AG10803 (cell line): ENCODE measurements around the gene PDE3A.

Experiments
- DNase-seq: peaks from one replicate; pipeline ENCODE4 v3.0.0; 2010; ENCODE audit warnings: low read depth
- H3K4me3 ChIP-seq: 2 replicates; pipeline ENCODE4 v1.5.1; 2011; ENCODE audit warnings: mild to moderate bottlenecking, low read length, control low read depth
- TF ChIP-seq, protein P1 (sequence below): conservative IDR thresholded peaks from 2 replicates; pipeline ENCODE4 v1.5.1; 2011; ENCODE audit warnings: mild to moderate bottlenecking, low read length, control low read depth, inconsistent platforms

Gene PDE3A

DNA sequence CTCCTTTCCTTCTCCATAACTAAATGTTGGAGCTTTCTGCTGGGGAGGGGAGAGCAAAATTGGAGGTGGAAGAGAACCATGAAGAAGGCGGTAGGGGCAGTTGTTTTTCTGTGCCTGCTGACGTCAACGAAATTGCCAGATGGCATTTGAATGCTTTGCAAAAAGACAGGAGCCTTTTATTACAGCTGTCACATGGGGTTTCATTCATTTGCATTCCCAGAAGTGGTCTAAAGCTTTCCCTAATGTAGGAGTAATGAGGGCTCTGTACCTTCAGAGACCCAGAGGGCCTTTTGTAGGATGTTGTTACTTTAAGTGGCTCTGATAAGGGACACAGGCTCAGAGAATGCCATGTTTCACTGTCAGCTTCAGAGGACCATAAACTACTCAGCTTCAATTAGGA, 219.7 kb downstream of the PDE3A start:
- H3K4me3 ChIP-seq, result no peak overlapping the region
- DNase-seq, result no peak
- TF ChIP-seq, protein P1, sequence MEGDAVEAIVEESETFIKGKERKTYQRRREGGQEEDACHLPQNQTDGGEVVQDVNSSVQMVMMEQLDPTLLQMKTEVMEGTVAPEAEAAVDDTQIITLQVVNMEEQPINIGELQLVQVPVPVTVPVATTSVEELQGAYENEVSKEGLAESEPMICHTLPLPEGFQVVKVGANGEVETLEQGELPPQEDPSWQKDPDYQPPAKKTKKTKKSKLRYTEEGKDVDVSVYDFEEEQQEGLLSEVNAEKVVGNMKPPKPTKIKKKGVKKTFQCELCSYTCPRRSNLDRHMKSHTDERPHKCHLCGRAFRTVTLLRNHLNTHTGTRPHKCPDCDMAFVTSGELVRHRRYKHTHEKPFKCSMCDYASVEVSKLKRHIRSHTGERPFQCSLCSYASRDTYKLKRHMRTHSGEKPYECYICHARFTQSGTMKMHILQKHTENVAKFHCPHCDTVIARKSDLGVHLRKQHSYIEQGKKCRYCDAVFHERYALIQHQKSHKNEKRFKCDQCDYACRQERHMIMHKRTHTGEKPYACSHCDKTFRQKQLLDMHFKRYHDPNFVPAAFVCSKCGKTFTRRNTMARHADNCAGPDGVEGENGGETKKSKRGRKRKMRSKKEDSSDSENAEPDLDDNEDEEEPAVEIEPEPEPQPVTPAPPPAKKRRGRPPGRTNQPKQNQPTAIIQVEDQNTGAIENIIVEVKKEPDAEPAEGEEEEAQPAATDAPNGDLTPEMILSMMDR, result no peak

DNA sequence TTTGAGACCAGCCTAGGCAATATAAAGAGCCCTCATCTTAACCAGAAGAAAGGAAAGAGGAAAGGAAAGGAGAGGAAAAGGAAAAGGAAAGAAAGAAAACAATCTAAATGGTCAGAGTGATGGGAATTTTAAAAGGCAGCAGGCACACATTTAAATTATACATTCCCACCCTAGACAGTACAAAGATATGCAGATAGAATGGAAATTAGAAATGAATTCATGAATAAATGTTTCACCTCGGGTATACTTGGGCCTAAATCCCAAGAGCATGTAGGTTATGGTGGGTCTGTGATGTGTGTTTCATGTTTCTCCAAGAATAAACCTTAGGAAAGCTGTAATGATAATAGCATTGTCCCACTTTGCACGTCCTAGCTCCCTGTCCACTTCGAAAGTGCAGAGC, 222.2 kb downstream of the PDE3A start:
- TF ChIP-seq, protein P1, result no peak
- DNase-seq, result no peak
- H3K4me3 ChIP-seq, result no peak overlapping the region

DNA sequence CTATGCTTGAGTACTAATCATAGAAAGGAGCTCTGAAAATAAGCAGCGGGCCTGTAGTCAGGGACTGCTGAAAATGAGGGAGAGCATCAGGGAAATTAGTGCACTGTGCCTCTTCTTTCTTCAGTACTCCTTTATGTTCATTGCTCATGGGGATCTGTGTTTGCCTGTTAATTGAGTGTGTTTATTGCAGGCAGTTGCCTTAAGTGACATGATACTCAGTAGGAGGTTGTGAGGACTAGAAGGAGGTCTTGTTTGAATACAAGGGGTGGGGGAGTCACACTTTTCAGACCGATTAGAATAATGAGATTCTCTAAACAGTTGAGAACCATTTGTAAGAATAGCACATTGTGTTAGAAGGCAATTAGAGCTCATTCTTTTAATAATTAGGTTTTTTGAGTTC, 224.2 kb downstream of the PDE3A start:
- TF ChIP-seq, protein P1, result no peak
- H3K4me3 ChIP-seq, result no peak overlapping the region
- no peak for DNase-seq

DNA sequence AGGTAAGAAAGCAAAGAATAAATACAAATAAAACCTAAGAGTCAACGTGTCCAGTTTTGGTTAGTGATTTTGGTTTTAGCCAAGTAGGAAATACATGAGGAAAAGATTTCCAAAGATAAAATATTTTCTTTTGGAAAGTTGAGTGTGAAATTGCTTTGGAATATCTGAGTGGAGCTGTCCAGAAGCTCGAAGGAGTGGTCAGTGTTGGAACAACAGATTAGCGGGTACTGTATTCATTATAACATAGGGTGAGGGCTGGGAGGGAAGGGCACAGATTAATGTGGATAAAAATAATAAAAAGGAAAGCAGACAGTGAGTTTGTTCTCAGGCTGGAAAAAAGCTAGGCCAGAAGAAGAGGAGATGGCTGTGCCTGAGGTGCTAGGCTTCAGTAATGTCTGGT, 225.3 kb downstream of the PDE3A start:
- no peak for DNase-seq
- TF ChIP-seq, protein P1, result no peak
- no peak overlapping the region for H3K4me3 ChIP-seq

DNA sequence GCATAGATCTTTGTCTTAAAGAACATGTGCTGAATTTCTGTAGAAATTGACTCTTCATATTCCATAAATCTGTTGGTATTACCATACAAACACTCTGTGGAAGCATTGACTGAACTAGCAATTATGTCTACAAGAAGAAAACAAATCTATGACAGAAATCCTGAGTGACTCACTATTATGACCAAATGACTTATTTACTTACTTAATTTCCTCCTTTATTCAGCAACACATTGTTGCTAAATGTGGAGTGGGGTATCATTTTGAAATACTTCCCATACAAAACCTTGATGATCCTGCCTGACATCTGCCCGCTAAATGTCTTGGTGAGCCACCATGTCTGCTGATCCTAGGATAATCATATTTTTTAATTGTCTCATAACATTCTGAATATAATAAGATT, 227.7 kb downstream of the PDE3A start:
- no peak for DNase-seq
- no peak overlapping the region for H3K4me3 ChIP-seq
- TF ChIP-seq, protein P1, result no peak

DNA sequence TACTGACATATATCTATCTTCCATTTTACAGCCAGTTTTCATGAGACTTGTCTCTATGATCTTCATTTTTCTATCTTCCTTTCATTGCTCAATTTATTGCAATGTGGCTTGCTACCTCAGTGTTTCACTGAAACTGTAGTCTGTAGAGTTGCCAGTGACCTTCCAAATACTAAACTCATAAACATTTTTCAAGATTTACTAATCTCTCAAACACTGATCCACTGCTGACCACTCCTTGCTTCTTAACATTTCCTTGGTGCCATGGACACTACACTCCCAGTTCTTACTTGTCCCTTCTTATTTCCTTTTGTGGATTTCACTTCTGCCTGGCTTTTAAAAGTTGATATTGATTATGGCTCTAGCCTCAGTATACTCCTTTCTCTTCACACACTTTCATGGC, 231.4 kb downstream of the PDE3A start:
- H3K4me3 ChIP-seq, result no peak overlapping the region
- TF ChIP-seq, protein P1, result no peak
- peak; percentile 4 for DNase-seq

DNA sequence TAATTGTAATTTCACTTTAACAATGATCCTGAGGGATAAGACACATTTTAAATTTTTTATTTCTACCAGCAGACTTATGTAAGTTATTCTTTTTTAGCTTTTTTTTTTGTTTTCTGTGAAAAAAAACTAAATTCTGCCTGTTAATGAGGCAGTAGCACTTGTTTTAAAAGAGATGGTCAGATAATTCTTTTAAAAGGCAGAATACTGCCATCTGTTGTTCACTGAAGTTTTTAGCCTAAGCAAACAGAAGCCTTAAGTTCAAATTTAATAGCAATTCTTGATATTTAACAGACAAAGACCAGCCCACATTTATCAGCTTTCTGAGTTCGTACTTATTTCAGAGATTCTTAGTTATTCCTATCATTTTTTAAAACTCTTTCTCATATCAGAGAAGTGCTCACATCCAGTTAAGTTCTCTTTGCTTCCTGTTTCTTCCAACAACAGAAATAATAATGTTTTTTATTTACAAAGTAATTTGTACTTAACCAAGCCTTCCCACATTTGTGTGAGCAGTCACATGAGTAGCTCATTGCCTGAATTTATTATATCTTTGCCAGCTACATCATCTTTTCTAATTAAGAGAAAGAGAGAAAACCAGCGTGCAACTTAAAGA, 233.4 kb downstream of the PDE3A start:
- TF ChIP-seq, protein P1, result peak; percentile 66
- H3K4me3 ChIP-seq, result no peak overlapping the region
- peak; percentile 65 for DNase-seq
